Measurements from ENCODE around the gene PIK3AP1.

GRCh38 chr10:96595741-96596140 lies 124.6 kb downstream of the PIK3AP1 start:
- TF ChIP-seq EZH2 (IDR thresholded peaks at IDR 0.05; ENCODE audit: low read length, unreplicated experiment) = no peak
- TF ChIP-seq CTCF (conservative IDR thresholded peaks at IDR 0.05; ENCODE audit: low read depth, low read length) = no peak
- TF ChIP-seq EZH2phosphoT487 (IDR thresholded peaks at IDR 0.05; ENCODE audit: borderline replicate concordance, low read length) = no peak

All from PC-3 (cell line).